GM12878 (cell line): ENCODE results near the gene TNKS1BP1. TPM values are rescaled to one million over a fixed set of nuclear protein-coding genes. Genes with fewer than 3 reads are reported as not detected.

ENCODE experiments used
- ATAC-seq: fragments of 200-7000 bp; cut with Tn5 transposase; 3 replicates; pipeline ENCODE4 v1.9.1; 2020; ENCODE audit warnings: mild to moderate bottlenecking, moderate library complexity
- BruUV-seq: library from RNA; stranded (reverse); fragments of 400-500 nt; replicated peaks from 2 replicates; lab custom pipeline; 2021; lab: Mats Ljungman, UMichigan
- CTCF ChIA-PET: fragments of 300-600 bp; sonication (Branson Sonifier 250); formaldehyde crosslinking; extraction: SDS; loops from one replicate; lab custom pipeline; 2021; ENCODE audit warnings: inconsistent platforms; lab: Yijun Ruan, JAX
- POLR2A ChIA-PET: fragments of 350-600 bp; formaldehyde crosslinking; extraction: SDS; loops from one replicate; lab custom pipeline; 2021; ENCODE audit warnings: inconsistent platforms; lab: Charles Lee
- RAD21 ChIA-PET: fragments of 300-600 bp; sonication (Branson Sonifier 250); formaldehyde crosslinking; loops from one replicate; lab custom pipeline; 2023; ENCODE audit warnings: antibody characterized with exemption; ENCODE audit not compliant: unreplicated experiment; lab: Charles Lee
- SMC1A ChIA-PET: fragments of 300-600 bp; sonication (Branson Sonifier 250); formaldehyde crosslinking; loops from one replicate; lab custom pipeline; 2023; ENCODE audit not compliant: unreplicated experiment, uncharacterized antibody; lab: Charles Lee
- DNase-seq: peaks from one replicate; pipeline ENCODE4 v3.0.0-alpha.2; 2011; ENCODE audit warnings: low read depth, low spot score
- FAIRE-seq: peaks from 3 replicates; lab custom pipeline; 2011; peaks lifted over from hg19 to GRCh38; lab: Jason Lieb, UNC
- H2AFZ ChIP-seq: 2 replicates; pipeline ENCODE4 v1.6.0; 2011; ENCODE audit warnings: low read depth, low read length, control low read depth; ENCODE audit not compliant: control insufficient read depth
- H3K27ac ChIP-seq: 2 replicates; pipeline ENCODE4 v1.5.1; 2011; ENCODE audit warnings: control low read depth; ENCODE audit not compliant: control insufficient read depth, insufficient read depth
- H3K27me3 ChIP-seq, 2 experiments: replicated peaks in 1 of 2; 2 replicates each; pipeline versions ENCODE4 v1.6.0 to v1.6.1; 2011; ENCODE audit warnings: low read length in 1 of 2; ENCODE audit not compliant: control insufficient read depth in 2 of 2, insufficient read depth in 2 of 2
- H3K36me3 ChIP-seq, 2 experiments: 2 replicates each; pipeline ENCODE4 v1.5.1; 2011; ENCODE audit warnings: low read length in 1 of 2; ENCODE audit not compliant: control insufficient read depth in 2 of 2, insufficient read depth in 2 of 2
- H3K4me1 ChIP-seq: 2 replicates; pipeline ENCODE4 v1.6.1; 2011; ENCODE audit warnings: mild to moderate bottlenecking, low read length, moderate library complexity, mixed read lengths; ENCODE audit not compliant: control insufficient read depth, insufficient read depth
- H3K4me2 ChIP-seq: 2 replicates; pipeline ENCODE4 v1.6.0; 2011; ENCODE audit warnings: control low read depth; ENCODE audit not compliant: control insufficient read depth, insufficient read depth
- H3K4me3 ChIP-seq: fragments of 200-600 bp; sonication (generic); 2 replicates; pipeline ENCODE4 v1.5.1; 2016
- H3K79me2 ChIP-seq: 2 replicates; pipeline ENCODE4 v1.6.0; 2011; ENCODE audit warnings: low read length; ENCODE audit not compliant: control insufficient read depth, insufficient read depth
- H3K9ac ChIP-seq: 2 replicates; pipeline ENCODE4 v1.8.0; 2011; ENCODE audit warnings: low read length, control low read depth, mixed read lengths; ENCODE audit not compliant: control insufficient read depth, insufficient read depth
- H3K9me3 ChIP-seq: replicated peaks from 3 replicates; pipeline ENCODE4 v1.5.1; 2011; ENCODE audit warnings: mild to moderate bottlenecking, low read length; ENCODE audit not compliant: control insufficient read depth, insufficient read depth
- H4K20me1 ChIP-seq: 2 replicates; pipeline ENCODE4 v1.6.0; 2011; ENCODE audit not compliant: control insufficient read depth, insufficient read depth
- ATF7 ChIP-seq: fragments of 450-650 bp; IDR thresholded peaks from 2 replicates; pipeline ENCODE4 v1.6.1; 2016; ENCODE audit warnings: low read depth, mild to moderate bottlenecking
- BMI1 ChIP-seq: fragments of 450-650 bp; IDR thresholded peaks from 2 replicates; pipeline ENCODE4 v1.6.1; 2016; ENCODE audit warnings: mild to moderate bottlenecking, moderate library complexity, borderline replicate concordance
- JUND ChIP-seq: IDR thresholded peaks from 2 replicates; pipeline ENCODE4 v1.6.1; 2012; ENCODE audit warnings: low read depth, mild to moderate bottlenecking, low read length, improper control_type of control experiment, moderate library complexity
- MEF2B ChIP-seq: fragments of 450-650 bp; IDR thresholded peaks from 2 replicates; pipeline ENCODE4 v1.6.1; 2018; ENCODE audit warnings: mild to moderate bottlenecking, moderate library complexity; ENCODE audit not compliant: partially characterized antibody, poor library complexity, severe bottlenecking
- NRF1 ChIP-seq: conservative IDR thresholded peaks from 2 replicates; pipeline ENCODE4 v1.6.1; 2011; ENCODE audit warnings: mild to moderate bottlenecking, low read depth, low read length, improper control_type of control experiment
- RAD21 ChIP-seq: IDR thresholded peaks from 2 replicates; pipeline ENCODE4 v1.6.1; 2011; ENCODE audit warnings: mild to moderate bottlenecking, low read depth, low read length, moderate library complexity; ENCODE audit not compliant: insufficient read depth
- RUNX3 ChIP-seq: IDR thresholded peaks from 2 replicates; pipeline ENCODE4 v1.6.1; 2012; ENCODE audit warnings: low read length, inconsistent platforms
- SMARCA5 ChIP-seq: fragments of 450-650 bp; IDR thresholded peaks from 2 replicates; pipeline ENCODE4 v1.6.1; 2017; ENCODE audit warnings: mild to moderate bottlenecking
- ZBTB4 ChIP-seq: fragments of 450-650 bp; formaldehyde crosslinking; IDR thresholded peaks from 2 replicates; pipeline ENCODE4 v1.4.0; 2022; ENCODE audit warnings: mild to moderate bottlenecking, moderate library complexity
- WGBS: methylation state at CpG from one replicate; pipeline ENCODE4 v1.1.6; 2016; ENCODE audit warnings: low lambda C conversion rate; ENCODE audit not compliant: insufficient replicate concordance, insufficient coverage; ENCODE audit errors: missing lambda C conversion rate; 5-methylcytosine and 5-hydroxymethylcytosine counted together
- in situ Hi-C: fragments of 300-500 bp; cut with MboI; formaldehyde crosslinking; loops from 9 replicates; pipeline ENCODE4 v1.14.3; 2018; ENCODE audit warnings: mixed read lengths
- intact Hi-C: fragments of 100-400 bp; cut with micrococcal nuclease; formaldehyde crosslinking; loops from one replicate; pipeline ENCODE4 v1.14.2; 2022; ENCODE audit not compliant: unreplicated experiment
- polyA plus RNA-seq, 11 experiments: library from polyadenylated mRNA; depleted of rRNA in 4 of 11; unstranded in 6 of 11; stranded (reverse) in 5 of 11; fragments of >200 nt; fragmentation: Nextera tagmentation in 4 of 11; fragmentation: Illumina TruSeq in 1 of 11; extraction: Ambion mirVana in 4 of 11; extraction: Trizol in 1 of 11; gene quantifications; 1 replicate in 1 of 11; 2 replicates in 10 of 11; pipeline versions ENCODE4 v1.2.1 to v1.2.3, GENCODE V29; 2011 to 2016; ENCODE audit warnings: inconsistent platforms in 2 of 11, missing spikeins in 2 of 11, low read depth in 1 of 11
- total RNA-seq, 4 experiments: library from RNA; depleted of rRNA in 3 of 4; stranded (reverse); fragments of >200 nt in 3 of 4; fragmentation: Illumina TruSeq in 1 of 4; extraction: Trizol in 1 of 4; gene quantifications; 2 replicates each; pipeline versions ENCODE4 v1.2.1 to v1.2.3, GENCODE V29; 2013 to 2021
- TF ChIP-seq, protein P1 (sequence below): fragments of 150-350 bp; IDR thresholded peaks from 2 replicates; pipeline ENCODE4 v1.6.1; 2014; ENCODE audit warnings: mild to moderate bottlenecking, low read depth, low read length

Gene TNKS1BP1
- total and polyA plus RNA-seq, 10 of the 15 experiments (the other 5 are each of a cell fraction or from before 2014, with no cell fraction given) = 0.26 to 15.8 (median 4.3) TPM

DNA sequence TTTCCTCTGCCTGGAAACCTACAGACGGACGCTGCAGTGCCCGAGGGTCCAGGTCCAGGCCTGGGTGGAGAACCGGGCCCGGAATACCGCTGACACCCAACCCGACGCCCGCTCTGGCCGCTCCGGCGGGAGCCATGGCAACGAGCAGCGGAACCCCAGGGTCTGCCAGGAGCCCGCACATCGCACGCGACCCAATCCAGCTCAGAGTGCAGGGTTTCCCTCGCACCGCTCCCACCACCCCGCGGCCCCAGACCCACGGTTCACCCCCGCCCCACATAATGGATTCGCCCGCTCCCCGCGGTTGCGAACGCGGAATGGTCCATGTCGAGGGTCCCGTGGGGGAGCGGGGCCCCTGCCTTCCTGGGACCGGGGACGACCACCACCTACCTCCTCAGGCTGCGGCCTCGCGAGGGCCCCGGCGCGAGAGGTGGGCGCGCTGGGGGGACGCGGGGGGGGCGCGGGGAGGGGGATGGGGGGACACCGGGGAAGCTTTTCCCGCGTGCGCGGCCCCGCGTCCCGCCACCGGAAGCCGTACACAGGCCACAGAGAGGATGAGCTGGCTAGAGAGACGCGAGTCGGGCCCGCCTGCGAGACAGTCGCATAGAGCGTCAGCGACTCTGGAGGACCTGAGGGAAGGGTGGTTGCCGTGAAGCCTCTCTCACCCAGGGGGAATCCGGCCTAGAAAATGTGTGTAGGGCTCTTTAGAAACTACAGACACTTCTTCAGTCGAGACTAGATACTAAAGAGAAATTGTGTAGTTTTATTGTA, 10.8 kb upstream of the TNKS1BP1 start, which contains the start of gene SSRP1 (continued):
- TF ChIP-seq NRF1 (0 out of 2 replicates have a peak, but pooled peaks have one; percentile 9), BMI1 (peak; percentile 71)
- TF ChIP-seq, protein P1, sequence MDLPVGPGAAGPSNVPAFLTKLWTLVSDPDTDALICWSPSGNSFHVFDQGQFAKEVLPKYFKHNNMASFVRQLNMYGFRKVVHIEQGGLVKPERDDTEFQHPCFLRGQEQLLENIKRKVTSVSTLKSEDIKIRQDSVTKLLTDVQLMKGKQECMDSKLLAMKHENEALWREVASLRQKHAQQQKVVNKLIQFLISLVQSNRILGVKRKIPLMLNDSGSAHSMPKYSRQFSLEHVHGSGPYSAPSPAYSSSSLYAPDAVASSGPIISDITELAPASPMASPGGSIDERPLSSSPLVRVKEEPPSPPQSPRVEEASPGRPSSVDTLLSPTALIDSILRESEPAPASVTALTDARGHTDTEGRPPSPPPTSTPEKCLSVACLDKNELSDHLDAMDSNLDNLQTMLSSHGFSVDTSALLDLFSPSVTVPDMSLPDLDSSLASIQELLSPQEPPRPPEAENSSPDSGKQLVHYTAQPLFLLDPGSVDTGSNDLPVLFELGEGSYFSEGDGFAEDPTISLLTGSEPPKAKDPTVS = no peak

- intact Hi-C loops = no loop called here
- Histone ChIP-seq H3K9me3 (no peaks in the 10 kb centered on the region), H3K27me3 (no peaks in the 10 kb centered on the region; a peak in 1 of 4 replicates), H3K4me1 (peaks cover 10% of the 10 kb centered on the region), H3K79me2 (peaks cover 29% of the 10 kb centered on the region), H3K9ac (peak overlapping the region; percentile 88), H2AFZ (peak overlapping the region; percentile 73), H3K4me3 (peak overlapping the region; percentile 87), H3K36me3 (peaks cover 16 to 23% of the 10 kb centered on the region in 2 experiments), H3K27ac (peak overlapping the region; percentile 81), H4K20me1 (no peaks in the 10 kb centered on the region), H3K4me2 (peak overlapping the region; percentile 97)
- DNase-seq = no peak
- FAIRE-seq = peak; percentile 13
- RAD21 ChIA-PET = interaction anchor here (1.1 to 2.9 kb wide), 4 partner anchors 9 to 14 kb away, joined by 3 to 14 read pairs (median 6); partner anchors contain the start of gene TNKS1BP1
- POLR2A ChIA-PET = interaction anchor here (1.3 to 4.5 kb wide), 2 partner anchors 10 to 12 kb away, joined by 4 to 35 read pairs; partner anchors contain the start of gene TNKS1BP1
- 1% methylated on average over 7 of the region's 7 CpGs for WGBS
- SMC1A ChIA-PET = interaction anchor here (4.2 kb wide), 1 partner anchor 9 kb away, joined by 20 read pairs; the partner anchor contains the start of gene TNKS1BP1
- ATAC-seq = peak; percentile 3; the same call in 2 of the 3 replicates
- BruUV-seq = no TSS peak
- CTCF ChIA-PET = interaction anchor here (0.6 to 3.2 kb wide), 6 partner anchors 9 to 1478 kb away, joined by 3 to 13 read pairs (median 4); partner anchors contain the start of gene TNKS1BP1
- in situ Hi-C loops = loop anchor here (25.0 kb wide), 2 partner anchors 1177 to 1252 kb away; partner anchors contain the start of genes LPXN, OR5B21 and ZFP91
- TF ChIP-seq MEF2B (no peak), RAD21 (no peak), JUND (no peak), ZBTB4 (CRISPR knock-in tag) (no peak), ATF7 (no peak), RUNX3 (no peak), SMARCA5 (no peak)
- TF ChIP-seq, protein P1 = no peak
Observed at GRCh38 chr11:57335023-57335342, 10.2 kb upstream of the TNKS1BP1 start.
